ENCODE data around the gene NPLOC4.

DNA sequence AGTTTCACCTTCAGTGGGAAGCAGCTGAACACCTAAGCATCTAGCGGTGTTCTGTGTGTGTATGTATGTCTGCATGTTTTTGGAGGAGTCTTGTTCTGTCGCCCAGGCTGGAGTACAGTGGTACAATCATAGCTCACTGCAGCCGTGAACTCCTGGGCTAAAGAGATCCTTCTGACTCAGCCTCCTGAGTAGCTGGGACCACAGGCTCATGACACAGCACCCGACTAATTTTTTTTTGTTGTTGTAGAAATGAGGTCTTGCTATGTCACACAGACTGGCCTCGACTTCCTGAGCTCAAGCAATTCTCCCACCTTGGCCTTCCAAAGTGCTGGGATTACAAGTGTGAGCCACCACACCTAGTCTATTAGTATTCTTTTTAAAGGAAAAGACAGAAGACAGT, 54.6 kb downstream of the NPLOC4 start:
- TF ChIP-seq, protein P1, sequence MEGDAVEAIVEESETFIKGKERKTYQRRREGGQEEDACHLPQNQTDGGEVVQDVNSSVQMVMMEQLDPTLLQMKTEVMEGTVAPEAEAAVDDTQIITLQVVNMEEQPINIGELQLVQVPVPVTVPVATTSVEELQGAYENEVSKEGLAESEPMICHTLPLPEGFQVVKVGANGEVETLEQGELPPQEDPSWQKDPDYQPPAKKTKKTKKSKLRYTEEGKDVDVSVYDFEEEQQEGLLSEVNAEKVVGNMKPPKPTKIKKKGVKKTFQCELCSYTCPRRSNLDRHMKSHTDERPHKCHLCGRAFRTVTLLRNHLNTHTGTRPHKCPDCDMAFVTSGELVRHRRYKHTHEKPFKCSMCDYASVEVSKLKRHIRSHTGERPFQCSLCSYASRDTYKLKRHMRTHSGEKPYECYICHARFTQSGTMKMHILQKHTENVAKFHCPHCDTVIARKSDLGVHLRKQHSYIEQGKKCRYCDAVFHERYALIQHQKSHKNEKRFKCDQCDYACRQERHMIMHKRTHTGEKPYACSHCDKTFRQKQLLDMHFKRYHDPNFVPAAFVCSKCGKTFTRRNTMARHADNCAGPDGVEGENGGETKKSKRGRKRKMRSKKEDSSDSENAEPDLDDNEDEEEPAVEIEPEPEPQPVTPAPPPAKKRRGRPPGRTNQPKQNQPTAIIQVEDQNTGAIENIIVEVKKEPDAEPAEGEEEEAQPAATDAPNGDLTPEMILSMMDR (IDR thresholded peaks at IDR 0.05): no peak
- no peak for TF ChIP-seq POLR2A (IDR thresholded peaks at IDR 0.05)

Data from body of pancreas (tissue), 4 donors.